PC-3 (cell line): ENCODE data around the gene ITPR3.
"Not testable (repeated sequence)": the region's sequence is repeated elsewhere in the genome, so short reads cannot be mapped to it uniquely, and the experiment has no call there.

Source experiments
- CTCF ChIP-seq: fragments of 300-600 bp; sonication (generic); conservative IDR thresholded peaks from 2 replicates; pipeline ENCODE4 v1.5.1; 2017; ENCODE audit warnings: antibody characterized with exemption, low read depth, mild to moderate bottlenecking, low read length
- EZH2 ChIP-seq: fragments of 300-600 bp; sonication (generic); IDR thresholded peaks from one replicate; pipeline ENCODE4 v1.6.1; 2017; ENCODE audit warnings: antibody characterized with exemption, mild to moderate bottlenecking, low read length; ENCODE audit not compliant: unreplicated experiment

- not testable (repeated sequence) for TF ChIP-seq CTCF, EZH2
These were observed 24.2 kb upstream of the ITPR3 start for GRCh38 chr6:33596894-33597293.
